ENCODE data around the gene SLC13A2. TPM values are rescaled to one million over a fixed set of nuclear protein-coding genes. Genes with fewer than 3 reads are reported as not detected.
"Not testable (repeated sequence)": the region's sequence is repeated elsewhere in the genome, so short reads cannot be mapped to it uniquely, and the experiment has no call there.

Gene SLC13A2
- total RNA-seq, 5 donors from 2014 or later (not counting 1 experiment from before 2014, with no cell fraction given), result not detected

DNA sequence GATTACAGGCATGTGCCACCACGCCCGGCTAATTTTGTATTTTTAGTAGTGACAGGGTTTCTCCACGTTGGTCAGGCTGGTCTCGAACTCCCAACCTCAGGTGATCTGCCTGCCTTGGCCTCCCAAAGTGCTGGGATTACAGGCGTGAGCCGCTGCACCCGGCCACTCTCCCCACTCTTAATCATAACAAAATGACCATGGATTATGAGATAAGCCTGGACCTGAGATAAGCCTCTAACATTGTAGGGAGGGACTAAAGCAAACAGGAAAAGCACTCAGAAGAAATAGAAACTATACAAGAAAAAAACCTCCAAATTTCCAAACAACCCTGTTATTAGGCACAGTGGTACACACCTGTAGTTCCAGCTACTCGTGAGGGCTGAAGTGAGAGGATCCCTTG, 39.1 kb upstream of the SLC13A2 start:
- no CpG with 5 or more reads among the region's 8 CpGs for WGBS (ENCODE audit: insufficient coverage)
- peaks cover 13 to 20% of the 10 kb centered on the region in 2 donors for H3K27me3 Mint-ChIP-seq
- DNase-seq; H3K4me3 ChIP-seq (ENCODE audit: control insufficient read depth in 1 of 2, extremely low read depth in 1 of 2, low read length in 1 of 2); ATAC-seq (replicated peaks in 1 of 4); POLR2A ChIA-PET; H3K9me3 Mint-ChIP-seq; H3K4me1 ChIP-seq (ENCODE audit: control insufficient read depth in 1 of 2, extremely low read depth in 1 of 2, insufficient read depth in 2 of 2, low read length in 2 of 2); H3K9me3 ChIP-seq; H3K4me3 Mint-ChIP-seq; H3K27ac Mint-ChIP-seq; H3K27ac ChIP-seq (ENCODE audit: low read length); CTCF ChIA-PET; H3K27me3 ChIP-seq (replicated peaks in 1 of 2; ENCODE audit: control insufficient read depth in 2 of 2, extremely low read depth in 1 of 2, insufficient read depth in 2 of 2, low read length in 1 of 2); H3K4me1 Mint-ChIP-seq; H3K36me3 Mint-ChIP-seq; H3K36me3 ChIP-seq (ENCODE audit: control insufficient read depth in 2 of 2, extremely low read depth in 1 of 2, insufficient read depth in 1 of 2, low read length in 1 of 2): not testable (repeated sequence)

DNA sequence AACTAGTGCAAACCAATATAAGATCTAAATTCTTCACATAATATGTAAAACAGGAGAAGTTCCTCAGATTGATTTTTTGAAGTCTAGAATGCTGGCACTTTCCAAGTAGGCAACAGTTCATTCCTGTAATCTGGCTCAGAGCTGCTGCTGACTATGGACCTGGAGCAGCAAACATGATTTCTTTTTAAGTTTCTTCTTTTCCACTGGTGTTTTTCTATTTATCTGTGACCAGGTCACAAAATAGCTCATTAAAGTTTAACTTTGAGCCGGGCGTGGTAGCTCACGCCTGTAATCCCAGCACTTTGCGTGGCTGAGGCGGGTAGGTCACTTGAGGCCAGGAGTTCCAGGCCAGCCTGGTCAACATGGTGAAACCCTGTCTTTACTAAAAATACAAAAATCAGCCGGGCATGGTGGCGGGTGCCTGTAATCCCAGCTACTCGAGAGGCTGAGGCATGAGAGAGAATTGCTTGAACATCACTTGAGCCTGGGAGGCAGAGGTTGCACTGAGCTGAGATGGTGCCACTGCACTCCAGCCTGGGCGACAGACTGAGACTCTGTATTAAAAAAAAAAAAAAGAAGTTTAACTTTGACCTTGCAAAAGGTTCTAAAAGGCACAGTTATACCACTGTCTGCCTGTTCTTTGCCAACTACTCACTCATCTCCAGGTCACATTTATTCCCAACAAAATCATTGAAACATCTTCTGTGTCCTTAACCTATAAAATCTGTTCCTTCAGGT, 29.4 kb upstream of the SLC13A2 start:
- ChIA-PET CTCF (no interaction called here), POLR2A (interaction anchor here in 1 of 2 donors (0.6 kb wide), 1 partner anchor 331 kb away, joined by 3 read pairs; no protein-coding TSS in a partner anchor)
- no peaks in the 10 kb centered on the region for H3K4me1 Mint-ChIP-seq
- H3K27ac Mint-ChIP-seq, result no peak overlapping the region
- Histone ChIP-seq H3K4me3 (ENCODE audit: control insufficient read depth in 1 of 2, extremely low read depth in 1 of 2, low read length in 1 of 2) (no peak overlapping the region), H3K9me3 (no peaks in the 10 kb centered on the region), H3K36me3 (ENCODE audit: control insufficient read depth in 2 of 2, extremely low read depth in 1 of 2, insufficient read depth in 1 of 2, low read length in 1 of 2) (no peaks in the 10 kb centered on the region), H3K4me1 (ENCODE audit: control insufficient read depth in 1 of 2, extremely low read depth in 1 of 2, insufficient read depth in 2 of 2, low read length in 2 of 2) (no peaks in the 10 kb centered on the region), H3K27me3 (replicated peaks in 1 of 2; ENCODE audit: control insufficient read depth in 2 of 2, extremely low read depth in 1 of 2, insufficient read depth in 2 of 2, low read length in 1 of 2) (peaks cover 2 to 10% of the 10 kb centered on the region in 2 experiments), H3K27ac (ENCODE audit: low read length) (no peak overlapping the region)
- H3K9me3 Mint-ChIP-seq, result no peaks in the 10 kb centered on the region
- no peak for DNase-seq
- no peaks in the 10 kb centered on the region for H3K36me3 Mint-ChIP-seq
- no peak overlapping the region for H3K4me3 Mint-ChIP-seq
- H3K27me3 Mint-ChIP-seq, result peaks cover 16 to 18% of the 10 kb centered on the region in 2 donors
- no peak for ATAC-seq (replicated peaks in 1 of 4)
- WGBS (ENCODE audit: insufficient coverage), result 93% methylated on average over 9 of the region's 9 CpGs

DNA sequence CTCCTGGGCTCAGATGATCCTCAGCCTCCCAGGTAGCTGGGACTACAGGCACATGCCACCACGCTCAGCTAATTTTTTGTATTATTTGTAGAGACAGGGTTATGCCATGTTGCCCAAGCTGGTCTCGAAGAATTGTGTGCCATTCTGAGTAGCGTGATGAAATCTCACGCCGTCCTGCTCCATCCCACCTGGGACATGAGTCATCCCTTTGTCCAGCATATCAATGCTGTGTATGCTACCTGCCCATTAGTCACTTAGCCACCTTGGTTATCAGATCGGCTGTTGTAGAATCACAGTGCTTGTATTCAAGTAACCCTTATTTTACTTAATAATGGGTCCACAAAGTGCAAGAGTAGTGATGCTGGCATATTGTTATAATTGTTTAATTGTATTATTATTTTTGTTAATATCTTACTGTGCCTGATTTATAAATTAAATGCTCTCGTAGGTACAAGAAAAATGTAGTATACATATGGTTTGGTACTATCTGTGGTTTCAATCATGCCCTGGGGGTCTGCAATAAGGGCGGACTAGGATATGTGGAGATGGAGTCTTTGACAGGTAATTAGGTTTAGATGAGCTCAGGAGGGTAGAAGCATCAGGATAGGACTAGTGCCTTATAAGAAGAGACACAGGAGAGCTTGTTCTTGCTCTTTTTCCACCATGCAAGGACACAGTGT, 26.6 kb upstream of the SLC13A2 start:
- Histone ChIP-seq H3K4me1 (ENCODE audit: control insufficient read depth in 1 of 2, extremely low read depth in 1 of 2, insufficient read depth in 2 of 2, low read length in 2 of 2) (no peaks in the 10 kb centered on the region), H3K9me3 (no peaks in the 10 kb centered on the region), H3K27ac (ENCODE audit: low read length) (no peak overlapping the region), H3K36me3 (ENCODE audit: control insufficient read depth in 2 of 2, extremely low read depth in 1 of 2, insufficient read depth in 1 of 2, low read length in 1 of 2) (no peaks in the 10 kb centered on the region), H3K27me3 (replicated peaks in 1 of 2; ENCODE audit: control insufficient read depth in 2 of 2, extremely low read depth in 1 of 2, insufficient read depth in 2 of 2, low read length in 1 of 2) (peaks cover 3 to 5% of the 10 kb centered on the region in 2 experiments), H3K4me3 (ENCODE audit: control insufficient read depth in 1 of 2, extremely low read depth in 1 of 2, low read length in 1 of 2) (no peak overlapping the region)
- POLR2A ChIA-PET, result no interaction called here
- Mint-ChIP-seq H3K4me3 (no peak overlapping the region), H3K4me1 (no peaks in the 10 kb centered on the region), H3K27ac (no peak overlapping the region), H3K36me3 (no peaks in the 10 kb centered on the region), H3K27me3 (peaks cover 13 to 16% of the 10 kb centered on the region in 2 donors), H3K9me3 (peaks cover 0 to 4% (median 0%) of the 10 kb centered on the region in 3 donors)
- 76% methylated on average over 6 of the region's 8 CpGs for WGBS (ENCODE audit: insufficient coverage)
- CTCF ChIA-PET, result no interaction called here
- no peak for DNase-seq
- ATAC-seq (replicated peaks in 1 of 4), result no peak

DNA sequence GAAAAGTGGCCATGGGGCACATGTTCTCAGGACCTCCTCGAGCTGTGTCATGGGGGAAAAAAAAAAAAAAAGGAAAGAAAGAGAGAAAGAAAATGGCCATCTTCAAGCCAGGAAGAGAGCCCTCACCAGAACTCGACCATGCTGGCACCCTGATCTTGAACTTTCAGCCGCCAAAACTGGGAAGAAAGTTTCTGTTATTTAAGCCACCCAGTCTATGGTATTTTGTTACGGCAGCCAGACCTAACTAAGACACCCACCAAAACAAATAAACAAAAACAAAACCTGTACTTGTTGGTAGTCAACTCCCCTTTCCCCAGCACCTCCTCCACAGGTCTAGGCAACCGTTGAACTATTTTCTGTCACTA, 26.1 kb upstream of the SLC13A2 start:
- Mint-ChIP-seq H3K27me3 (peaks cover 10 to 14% of the 10 kb centered on the region in 2 donors), H3K27ac (no peak overlapping the region), H3K4me3 (no peak overlapping the region), H3K9me3 (peaks cover 0 to 5% (median 0%) of the 10 kb centered on the region in 3 donors), H3K4me1 (no peaks in the 10 kb centered on the region), H3K36me3 (no peaks in the 10 kb centered on the region)
- H3K4me3 ChIP-seq (ENCODE audit: control insufficient read depth in 1 of 2, extremely low read depth in 1 of 2, low read length in 1 of 2), result no peak overlapping the region
- POLR2A ChIA-PET, result no interaction called here
- H3K4me1 ChIP-seq (ENCODE audit: control insufficient read depth in 1 of 2, extremely low read depth in 1 of 2, insufficient read depth in 2 of 2, low read length in 2 of 2), result no peaks in the 10 kb centered on the region
- H3K27me3 ChIP-seq (replicated peaks in 1 of 2; ENCODE audit: control insufficient read depth in 2 of 2, extremely low read depth in 1 of 2, insufficient read depth in 2 of 2, low read length in 1 of 2), result peaks cover 3 to 5% of the 10 kb centered on the region in 2 experiments
- H3K27ac ChIP-seq (ENCODE audit: low read length), result no peak overlapping the region
- DNase-seq, result no peak
- no peaks in the 10 kb centered on the region for H3K36me3 ChIP-seq (ENCODE audit: control insufficient read depth in 2 of 2, extremely low read depth in 1 of 2, insufficient read depth in 1 of 2, low read length in 1 of 2)
- 55% methylated on average over 2 of the region's 5 CpGs for WGBS (ENCODE audit: insufficient coverage)
- ATAC-seq (replicated peaks in 1 of 4), result no peak
- H3K9me3 ChIP-seq, result no peaks in the 10 kb centered on the region
- CTCF ChIA-PET, result no interaction called here

DNA sequence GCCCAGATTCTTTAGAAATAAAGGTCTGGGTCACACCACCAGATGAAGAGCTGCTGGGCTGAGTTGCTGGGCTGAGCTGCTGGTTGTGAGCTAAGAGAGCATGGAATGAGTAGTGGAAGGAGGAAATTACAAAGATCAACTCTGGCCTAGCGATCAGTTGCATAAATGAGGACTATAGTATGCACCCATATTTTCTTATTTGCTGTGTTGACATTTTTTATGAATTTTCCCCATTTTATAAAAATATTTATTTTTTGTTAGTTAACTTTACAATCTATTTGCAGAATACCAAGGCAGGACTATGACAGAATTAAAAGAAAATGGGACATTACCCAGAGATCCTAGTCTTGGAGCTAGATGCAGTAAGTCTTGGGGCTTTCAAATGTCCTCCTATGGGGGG, 23.6 kb upstream of the SLC13A2 start:
- Mint-ChIP-seq H3K27me3 (peaks cover 6 to 18% of the 10 kb centered on the region in 2 donors), H3K9me3 (peaks cover 0 to 5% (median 0%) of the 10 kb centered on the region in 3 donors), H3K4me1 (no peaks in the 10 kb centered on the region), H3K4me3 (no peak overlapping the region), H3K36me3 (no peaks in the 10 kb centered on the region), H3K27ac (no peak overlapping the region)
- ATAC-seq (replicated peaks in 1 of 4) (no peak), DNase-seq (no peak)
- ChIA-PET POLR2A (no interaction called here), CTCF (interaction anchor here in 1 of 2 donors (1.0 kb wide), 1 partner anchor 33 kb away, joined by 3 read pairs; no protein-coding TSS in a partner anchor)
- Histone ChIP-seq H3K27ac (ENCODE audit: low read length) (no peak overlapping the region), H3K4me1 (ENCODE audit: control insufficient read depth in 1 of 2, extremely low read depth in 1 of 2, insufficient read depth in 2 of 2, low read length in 2 of 2) (no peaks in the 10 kb centered on the region), H3K27me3 (replicated peaks in 1 of 2; ENCODE audit: control insufficient read depth in 2 of 2, extremely low read depth in 1 of 2, insufficient read depth in 2 of 2, low read length in 1 of 2) (peaks cover 2 to 3% of the 10 kb centered on the region in 2 experiments), H3K9me3 (no peaks in the 10 kb centered on the region), H3K4me3 (ENCODE audit: control insufficient read depth in 1 of 2, extremely low read depth in 1 of 2, low read length in 1 of 2) (no peak overlapping the region), H3K36me3 (ENCODE audit: control insufficient read depth in 2 of 2, extremely low read depth in 1 of 2, insufficient read depth in 1 of 2, low read length in 1 of 2) (no peaks in the 10 kb centered on the region)
- WGBS (ENCODE audit: insufficient coverage), result no CpG with 5 or more reads among the region's 1 CpG

DNA sequence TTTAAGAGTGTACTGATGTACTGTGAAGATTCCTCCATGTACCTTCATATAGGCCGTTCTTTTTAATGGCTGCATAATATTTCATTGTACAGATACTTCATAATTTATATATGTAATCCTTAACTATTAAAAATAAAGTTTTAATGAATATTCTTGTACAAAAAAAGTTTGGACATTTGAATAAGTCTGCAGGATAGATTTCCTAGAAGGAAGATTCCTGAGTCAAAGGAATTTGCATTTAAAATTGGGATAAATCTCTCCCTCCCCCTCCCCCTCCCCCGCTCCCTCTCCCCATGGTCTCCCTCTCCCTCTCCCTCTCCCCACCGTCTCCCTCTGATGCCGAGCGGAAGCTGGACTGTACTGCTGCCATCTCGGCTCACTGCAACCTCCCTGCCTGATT, 15.6 kb upstream of the SLC13A2 start:
- Histone ChIP-seq H3K4me3 (ENCODE audit: control insufficient read depth in 1 of 2, extremely low read depth in 1 of 2, low read length in 1 of 2) (no peak overlapping the region), H3K27me3 (replicated peaks in 1 of 2; ENCODE audit: control insufficient read depth in 2 of 2, extremely low read depth in 1 of 2, insufficient read depth in 2 of 2, low read length in 1 of 2) (no peaks in the 10 kb centered on the region), H3K9me3 (no peaks in the 10 kb centered on the region), H3K4me1 (ENCODE audit: control insufficient read depth in 1 of 2, extremely low read depth in 1 of 2, insufficient read depth in 2 of 2, low read length in 2 of 2) (no peaks in the 10 kb centered on the region), H3K36me3 (ENCODE audit: control insufficient read depth in 2 of 2, extremely low read depth in 1 of 2, insufficient read depth in 1 of 2, low read length in 1 of 2) (no peaks in the 10 kb centered on the region), H3K27ac (ENCODE audit: low read length) (no peak overlapping the region)
- ATAC-seq (replicated peaks in 1 of 4), result no peak
- DNase-seq, result no peak
- no peak overlapping the region for H3K4me3 Mint-ChIP-seq
- H3K4me1 Mint-ChIP-seq, result no peaks in the 10 kb centered on the region
- H3K9me3 Mint-ChIP-seq, result no peaks in the 10 kb centered on the region
- H3K27me3 Mint-ChIP-seq, result no peaks in the 10 kb centered on the region
- H3K36me3 Mint-ChIP-seq, result no peaks in the 10 kb centered on the region
- H3K27ac Mint-ChIP-seq, result no peak overlapping the region
- POLR2A ChIA-PET, result no interaction called here
- CTCF ChIA-PET, result no interaction called here
- no CpG with 5 or more reads among the region's 6 CpGs for WGBS (ENCODE audit: insufficient coverage)

Measured in T-cell (primary cell).